AG09319 (cell line): ENCODE results near the gene SNX6.
"Not testable (repeated sequence)": the region's sequence is repeated elsewhere in the genome, so short reads cannot be mapped to it uniquely, and the experiment has no call there.

ENCODE experiments used
- DNase-seq: peaks from one replicate; pipeline ENCODE4 v3.0.0-alpha.2; 2010; ENCODE audit warnings: low read depth; ENCODE audit errors: extremely low read depth
- TF ChIP-seq, protein P1 (sequence below): IDR thresholded peaks from 2 replicates; pipeline ENCODE4 v1.5.1; 2011; ENCODE audit warnings: low read depth, mild to moderate bottlenecking, inconsistent platforms, low read length, moderate library complexity

The SNX6 gene

DNA sequence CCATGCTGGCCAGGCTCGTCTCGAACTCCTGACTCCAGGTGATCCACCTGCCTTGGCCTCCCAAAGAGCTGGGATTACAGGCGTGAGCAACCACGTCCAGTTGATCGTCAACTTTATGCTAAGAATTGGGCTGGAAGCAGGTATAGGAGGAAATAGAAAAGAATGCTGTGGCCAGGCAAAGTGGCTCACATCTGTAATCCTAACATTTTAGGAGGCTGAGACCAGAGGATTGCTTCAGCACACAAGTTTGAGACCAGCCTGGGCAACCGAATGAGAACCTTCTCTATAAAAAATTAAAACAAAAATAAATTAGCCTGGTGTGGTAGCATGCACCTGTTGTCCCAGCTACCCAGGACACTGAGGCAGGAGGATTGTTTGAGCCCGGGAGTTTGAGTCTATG is 37.1 kb upstream of the SNX6 start:
- DNase-seq: no peak
- TF ChIP-seq, protein P1, sequence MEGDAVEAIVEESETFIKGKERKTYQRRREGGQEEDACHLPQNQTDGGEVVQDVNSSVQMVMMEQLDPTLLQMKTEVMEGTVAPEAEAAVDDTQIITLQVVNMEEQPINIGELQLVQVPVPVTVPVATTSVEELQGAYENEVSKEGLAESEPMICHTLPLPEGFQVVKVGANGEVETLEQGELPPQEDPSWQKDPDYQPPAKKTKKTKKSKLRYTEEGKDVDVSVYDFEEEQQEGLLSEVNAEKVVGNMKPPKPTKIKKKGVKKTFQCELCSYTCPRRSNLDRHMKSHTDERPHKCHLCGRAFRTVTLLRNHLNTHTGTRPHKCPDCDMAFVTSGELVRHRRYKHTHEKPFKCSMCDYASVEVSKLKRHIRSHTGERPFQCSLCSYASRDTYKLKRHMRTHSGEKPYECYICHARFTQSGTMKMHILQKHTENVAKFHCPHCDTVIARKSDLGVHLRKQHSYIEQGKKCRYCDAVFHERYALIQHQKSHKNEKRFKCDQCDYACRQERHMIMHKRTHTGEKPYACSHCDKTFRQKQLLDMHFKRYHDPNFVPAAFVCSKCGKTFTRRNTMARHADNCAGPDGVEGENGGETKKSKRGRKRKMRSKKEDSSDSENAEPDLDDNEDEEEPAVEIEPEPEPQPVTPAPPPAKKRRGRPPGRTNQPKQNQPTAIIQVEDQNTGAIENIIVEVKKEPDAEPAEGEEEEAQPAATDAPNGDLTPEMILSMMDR: no peak

DNA sequence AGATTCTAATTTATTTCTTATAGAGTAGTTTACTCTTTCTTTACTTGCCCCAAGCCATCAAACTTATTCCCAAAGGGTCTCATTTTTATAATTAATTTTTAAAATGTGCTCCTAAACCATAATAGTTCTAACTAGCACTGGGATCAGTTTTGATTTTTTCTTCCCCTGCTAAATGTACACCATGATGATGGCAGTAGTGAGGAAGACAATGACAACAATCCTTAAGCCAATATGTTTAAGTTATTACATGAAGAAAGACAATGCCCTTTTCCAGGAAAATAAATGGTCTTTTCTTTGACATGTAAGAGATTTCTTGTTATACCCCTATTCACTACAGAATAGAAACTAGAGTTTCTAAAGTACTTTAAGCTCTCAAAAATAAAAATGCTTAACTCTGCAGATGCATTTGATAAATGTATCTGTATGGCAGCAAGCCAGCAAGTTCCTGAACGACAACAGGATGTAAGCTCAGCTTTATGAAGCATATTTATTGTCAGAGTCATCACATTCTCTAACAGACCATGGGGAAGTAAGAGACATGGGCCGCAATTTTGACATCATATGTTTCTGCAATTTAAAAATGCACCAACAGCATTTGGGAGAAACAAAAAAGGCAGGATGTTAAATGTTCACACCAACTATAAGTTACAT is 36.0 kb upstream of the SNX6 start:
- TF ChIP-seq, protein P1: no peak
- peak; percentile 22 for DNase-seq

DNA sequence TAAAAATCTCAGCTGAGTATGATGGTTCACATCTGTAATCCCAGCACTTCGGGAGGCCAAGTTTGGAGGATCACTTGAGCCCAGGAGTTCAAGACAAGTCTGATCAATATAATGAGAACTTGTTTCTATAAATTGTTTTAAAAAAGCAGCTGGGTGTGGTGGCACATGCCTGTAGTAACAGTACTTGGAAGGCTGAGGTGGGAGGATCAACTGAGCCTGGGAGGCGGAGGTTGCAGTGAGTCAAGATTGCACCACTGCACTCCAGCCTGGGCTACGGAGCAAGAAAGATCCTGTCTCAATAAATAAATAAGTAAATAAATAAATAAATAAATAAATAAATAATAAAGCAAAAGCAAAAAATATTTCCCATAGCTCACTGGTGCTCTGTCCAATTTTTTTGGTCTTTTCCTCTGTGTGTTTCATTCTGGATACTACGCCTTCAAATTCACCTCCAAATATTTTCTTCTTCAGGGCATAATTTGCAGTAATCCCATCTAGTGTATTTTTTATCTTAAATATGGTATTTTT is 32.7 kb upstream of the SNX6 start:
- TF ChIP-seq, protein P1: no peak
- no peak for DNase-seq

DNA sequence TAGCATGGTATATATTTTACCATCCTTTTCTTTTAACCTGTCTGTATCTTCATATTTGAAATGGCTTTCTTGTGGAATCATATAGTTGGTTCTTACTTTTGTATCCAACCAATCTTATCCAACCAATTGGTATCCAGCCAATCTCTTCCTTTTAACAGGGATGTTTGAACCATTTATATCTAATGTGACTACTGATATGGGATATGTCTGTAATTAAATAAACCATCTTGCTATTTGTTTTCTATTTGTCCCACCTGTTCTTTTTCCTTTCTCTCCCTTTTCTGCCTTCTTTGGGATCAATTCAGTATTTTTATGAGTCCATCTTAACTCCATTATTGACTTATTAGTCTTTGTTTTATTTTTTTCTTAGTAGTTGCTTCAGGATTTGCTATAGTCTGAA is 30.8 kb upstream of the SNX6 start:
- DNase-seq: no peak
- TF ChIP-seq, protein P1: no peak

DNA sequence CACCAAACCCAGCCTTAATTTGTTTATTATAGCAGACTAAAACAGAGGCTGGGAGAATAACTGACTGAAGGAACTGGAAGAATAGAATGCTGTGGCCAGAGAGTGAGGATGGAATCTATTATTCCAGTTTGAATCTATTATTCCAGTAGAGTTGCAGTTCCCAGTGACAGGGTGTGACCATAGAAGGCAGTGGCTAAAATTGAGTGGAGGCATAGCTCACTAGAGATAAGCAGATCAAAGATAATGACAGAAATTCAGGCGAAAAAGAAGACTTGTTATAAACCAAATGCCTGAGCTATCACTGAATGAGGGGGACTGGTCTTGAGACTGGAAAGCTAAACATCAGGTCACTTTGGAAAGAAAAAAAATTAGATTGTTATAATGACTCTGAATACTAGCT is 26.0 kb upstream of the SNX6 start:
- DNase-seq: no peak
- TF ChIP-seq, protein P1: no peak

DNA sequence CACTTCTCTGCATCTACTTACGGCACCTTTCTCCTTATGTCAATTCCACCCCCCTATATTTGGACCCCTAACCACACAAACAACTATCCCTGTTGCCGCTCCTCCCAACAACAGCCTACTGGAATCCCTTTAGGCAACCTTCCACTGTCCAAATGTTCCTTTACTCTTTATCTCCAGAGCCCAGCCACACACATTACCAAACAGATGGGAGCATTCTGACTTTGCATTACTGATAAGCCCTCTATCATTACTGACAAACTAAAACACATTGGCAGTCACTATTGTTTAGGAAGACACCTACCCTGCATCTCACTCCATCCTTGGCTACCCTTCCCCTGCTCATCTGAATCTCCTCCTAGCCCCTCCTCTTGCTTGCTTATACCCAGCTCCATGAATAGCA is 23.1 kb upstream of the SNX6 start:
- DNase-seq: not testable (repeated sequence)

DNA sequence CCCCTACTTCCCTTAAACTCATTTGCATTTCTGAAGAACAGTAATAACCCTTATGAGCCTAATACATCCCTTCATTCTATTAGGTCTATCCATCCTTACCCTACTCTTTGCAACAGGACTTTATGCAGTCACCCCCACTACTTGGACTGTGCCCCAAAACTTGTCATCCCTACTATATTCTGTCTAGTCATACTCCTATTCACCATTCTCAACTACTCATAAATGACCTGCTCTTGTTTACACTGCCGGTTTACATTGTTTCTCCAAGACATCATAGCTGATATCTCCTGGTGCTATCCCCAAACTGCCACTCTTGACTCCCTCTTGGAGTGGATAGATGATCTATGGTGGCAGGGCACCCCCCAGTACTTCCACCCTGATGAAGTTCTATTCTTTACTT is 22.4 kb upstream of the SNX6 start:
- not testable (repeated sequence) for DNase-seq

DNA sequence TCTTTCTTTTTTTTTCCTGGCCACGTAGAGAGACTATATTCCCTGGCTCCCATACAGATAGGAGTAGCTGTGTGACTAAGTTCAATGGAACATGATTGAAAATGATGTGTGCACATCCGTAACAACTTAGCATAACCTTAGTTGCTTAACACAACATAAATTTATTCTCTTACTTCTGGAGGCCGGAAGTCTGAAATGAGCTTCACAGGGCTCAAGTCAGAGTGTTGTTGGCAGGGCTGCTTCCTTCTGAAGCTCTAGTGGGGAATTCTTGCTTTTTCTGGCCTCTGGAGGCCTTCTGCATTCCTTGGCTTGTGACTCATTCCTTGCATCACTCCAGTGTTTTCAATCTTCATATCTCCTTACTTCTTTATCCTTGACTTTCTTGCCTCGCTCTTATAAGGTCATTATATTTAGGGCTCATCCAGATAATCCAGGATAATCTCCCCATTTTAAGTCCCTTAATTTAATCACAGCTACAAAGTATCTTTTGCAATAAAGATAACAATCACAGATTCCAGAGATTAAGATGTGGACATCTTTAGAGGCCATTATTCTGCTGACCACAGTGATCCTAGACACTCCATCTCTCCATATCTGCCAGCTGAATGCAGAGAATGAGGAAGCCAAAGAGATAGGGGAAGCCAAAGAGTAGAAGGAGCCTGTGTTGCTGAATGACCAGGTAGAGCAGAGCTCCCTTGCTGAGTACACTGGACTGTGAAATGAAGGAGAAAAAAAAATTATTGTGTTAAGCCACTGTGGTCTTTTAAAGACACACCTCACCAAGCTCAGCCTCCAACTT is 21.0 kb upstream of the SNX6 start:
- TF ChIP-seq, protein P1: no peak
- DNase-seq: peak; percentile 96

DNA sequence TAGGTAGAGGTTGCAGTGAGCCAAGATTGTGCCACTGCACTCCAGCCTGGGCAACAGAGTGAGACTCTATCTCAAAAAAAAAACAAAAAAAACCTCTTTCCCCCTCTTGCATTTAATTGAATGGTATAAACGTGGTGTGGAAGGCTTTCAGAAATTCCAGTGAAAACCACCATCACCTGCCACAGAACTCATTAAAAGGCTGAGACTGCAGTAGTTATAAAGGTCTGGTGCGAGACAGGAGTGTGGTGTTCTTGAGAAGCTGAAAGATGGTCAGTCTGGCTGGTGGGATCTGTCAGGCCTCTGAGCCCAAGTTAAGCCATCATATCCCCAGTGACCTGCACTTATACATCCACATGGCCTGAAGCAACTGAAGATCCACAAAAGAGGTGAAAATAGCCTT is 20.1 kb upstream of the SNX6 start:
- DNase-seq: not testable (repeated sequence)
